ENCODE measurements around the gene AP5M1.

DNA sequence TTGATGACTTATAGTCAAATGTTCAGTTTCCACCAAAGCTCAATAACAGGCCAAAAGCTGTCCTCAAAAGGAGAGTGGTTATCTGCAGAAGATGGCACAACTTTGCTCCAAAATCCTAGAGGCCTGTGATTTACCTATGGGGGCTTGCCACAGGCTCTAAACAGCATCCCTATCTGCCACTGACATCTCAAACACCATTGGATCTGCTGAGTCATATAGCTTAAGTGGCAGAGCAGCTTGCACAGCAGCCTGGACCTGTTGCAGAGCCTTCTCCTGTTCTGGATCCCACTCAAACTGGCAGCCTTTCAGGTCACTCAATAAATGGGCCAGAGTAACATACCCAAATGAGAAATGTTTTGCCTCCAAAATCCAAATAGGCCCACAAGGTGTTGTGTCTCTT is 61.1 kb downstream of the AP5M1 start:
- TF ChIP-seq, protein P1, sequence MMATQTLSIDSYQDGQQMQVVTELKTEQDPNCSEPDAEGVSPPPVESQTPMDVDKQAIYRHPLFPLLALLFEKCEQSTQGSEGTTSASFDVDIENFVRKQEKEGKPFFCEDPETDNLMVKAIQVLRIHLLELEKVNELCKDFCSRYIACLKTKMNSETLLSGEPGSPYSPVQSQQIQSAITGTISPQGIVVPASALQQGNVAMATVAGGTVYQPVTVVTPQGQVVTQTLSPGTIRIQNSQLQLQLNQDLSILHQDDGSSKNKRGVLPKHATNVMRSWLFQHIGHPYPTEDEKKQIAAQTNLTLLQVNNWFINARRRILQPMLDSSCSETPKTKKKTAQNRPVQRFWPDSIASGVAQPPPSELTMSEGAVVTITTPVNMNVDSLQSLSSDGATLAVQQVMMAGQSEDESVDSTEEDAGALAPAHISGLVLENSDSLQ (IDR thresholded peaks at IDR 0.05), result no peak
- TF ChIP-seq HDGF (IDR thresholded peaks at IDR 0.05; ENCODE audit: borderline replicate concordance) (no peak), NFRKB (IDR thresholded peaks at IDR 0.05) (no peak), ARNT (IDR thresholded peaks at IDR 0.05) (no peak), SUZ12 (IDR thresholded peaks at IDR 0.05) (no peak), FOXK2 (IDR thresholded peaks at IDR 0.05) (no peak), TARDBP (IDR thresholded peaks at IDR 0.05) (no peak)

All from HEK293T (cell line).